Measurements from ENCODE around the gene REXO4.
"Not testable (repeated sequence)": the region's sequence is repeated elsewhere in the genome, so short reads cannot be mapped to it uniquely, and the experiment has no call there.

The REXO4 gene

DNA sequence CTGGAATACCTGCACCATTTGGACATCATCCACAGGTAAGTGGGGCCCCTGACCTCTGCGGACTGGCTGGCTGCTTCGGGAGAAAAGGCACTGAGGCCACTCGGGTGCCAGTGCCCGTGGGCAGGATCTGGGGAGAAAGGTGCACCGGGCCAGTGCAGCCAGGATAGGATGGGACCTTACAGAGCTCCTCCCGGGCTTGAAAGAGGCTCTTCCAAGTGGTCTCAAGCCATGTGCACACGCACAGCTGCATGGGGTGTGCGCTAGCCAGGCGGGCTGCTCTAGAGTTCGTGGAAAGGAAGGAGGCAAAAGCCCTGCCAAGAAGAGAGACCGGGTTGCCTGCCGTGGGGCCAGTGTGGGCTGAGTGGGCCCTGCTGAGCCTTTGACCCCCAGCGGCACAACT, 28.2 kb downstream of the REXO4 start:
- DNase-seq (ENCODE audit: low read depth in 1 of 2, low spot score in 1 of 2) = no peak

GRCh38 chr9:133389025-133389557, 28.7 kb downstream of the REXO4 start:
- no peak for DNase-seq (ENCODE audit: low read depth in 1 of 2, low spot score in 1 of 2)

DNA sequence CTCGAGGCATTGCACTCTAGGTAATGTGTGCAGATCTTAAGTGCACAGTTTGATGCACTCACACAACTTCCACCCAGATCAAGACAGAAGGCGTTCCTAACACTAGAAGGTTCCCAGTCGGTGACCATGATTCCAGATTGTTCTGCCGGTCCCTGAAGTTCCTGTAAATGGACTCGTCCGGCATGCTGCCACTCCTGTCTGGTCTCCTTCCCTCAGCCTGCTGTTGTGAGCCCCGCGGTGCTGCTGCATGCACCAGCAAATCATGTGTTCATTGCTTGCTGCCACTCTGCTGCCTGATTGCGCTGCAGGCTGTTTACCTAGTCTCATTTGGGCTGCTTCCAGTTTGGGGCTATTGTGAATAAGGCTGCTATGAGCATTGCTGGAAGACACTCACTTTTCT, 30.1 kb downstream of the REXO4 start:
- DNase-seq (ENCODE audit: low read depth in 1 of 2, low spot score in 1 of 2) = no peak

DNA sequence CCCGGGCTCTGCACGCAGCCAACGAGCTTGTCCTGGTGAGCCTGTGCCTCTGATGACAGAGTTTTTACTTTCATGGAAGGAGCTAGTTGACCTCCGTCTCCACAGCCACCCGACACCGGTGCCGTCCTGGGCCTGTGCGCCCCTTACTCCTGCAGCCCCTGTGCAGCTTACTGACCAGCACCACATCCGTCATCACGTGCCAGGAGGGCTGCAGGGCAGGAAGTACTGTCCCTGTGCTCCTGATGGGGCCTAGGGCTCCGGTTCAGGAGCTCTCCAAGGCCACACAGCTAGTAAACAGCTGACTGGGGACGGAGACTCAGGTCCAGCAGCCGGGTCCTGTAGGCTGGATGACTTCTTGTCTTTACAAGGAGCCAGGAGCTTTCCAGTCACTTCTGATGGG, 31.5 kb downstream of the REXO4 start:
- DNase-seq (ENCODE audit: low read depth in 1 of 2, low spot score in 1 of 2) = no peak

DNA sequence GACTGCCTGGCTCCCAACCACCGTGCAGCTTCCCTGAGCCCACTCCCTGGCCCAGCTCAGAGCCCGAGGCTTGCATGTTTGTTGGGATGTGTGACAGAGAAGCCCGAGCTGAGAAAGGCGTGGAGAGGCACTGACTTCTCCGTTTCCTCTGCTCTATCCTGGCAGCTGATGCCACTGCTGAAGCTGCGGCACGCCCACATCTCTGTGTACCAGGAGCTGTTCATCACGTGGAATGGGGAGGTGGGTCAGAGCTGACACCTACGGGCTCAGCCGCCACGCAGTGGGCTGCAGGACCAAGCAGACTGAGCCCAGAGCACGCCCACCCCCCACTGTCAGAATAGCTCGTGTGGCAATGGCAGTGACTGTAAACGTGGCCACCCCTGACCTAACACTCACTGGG, 32.4 kb downstream of the REXO4 start:
- DNase-seq (ENCODE audit: low read depth in 1 of 2, low spot score in 1 of 2) = no peak

- DNase-seq (ENCODE audit: low read depth in 1 of 2, low spot score in 1 of 2) = no peak
Observed at GRCh38 chr9:133384736-133385321, 33.0 kb downstream of the REXO4 start.

GRCh38 chr9:133383438-133383837, 34.4 kb downstream of the REXO4 start:
- no peak for DNase-seq (ENCODE audit: low read depth in 1 of 2, low spot score in 1 of 2)

DNA sequence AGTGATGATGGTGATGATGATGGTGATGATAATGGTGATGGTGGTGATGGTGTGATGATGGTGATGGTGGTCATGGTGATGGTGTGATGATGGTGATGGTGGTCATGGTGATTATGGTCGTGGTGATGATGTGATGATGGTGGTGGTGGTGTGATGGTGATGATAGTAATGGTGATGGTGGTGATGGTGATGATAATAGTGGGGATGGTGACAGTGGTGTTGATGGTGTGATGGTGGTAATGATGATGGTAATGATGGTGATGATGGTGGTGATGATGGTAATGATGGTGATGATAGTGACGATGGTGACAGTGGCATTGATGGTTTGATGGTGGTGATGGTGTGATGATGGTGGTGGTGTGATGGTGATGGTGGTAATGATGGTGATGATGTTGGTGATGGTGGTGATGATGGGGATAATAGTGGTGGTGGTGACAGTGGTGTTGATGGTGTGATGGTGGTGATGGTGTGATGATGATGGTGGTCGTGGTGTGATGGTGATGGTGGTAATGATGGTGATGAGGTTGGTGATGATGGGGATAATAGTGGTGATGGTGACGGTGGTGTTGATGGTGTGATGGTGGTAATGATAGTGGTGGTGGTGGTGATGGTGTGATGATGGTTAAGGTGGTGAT, 35.2 kb downstream of the REXO4 start:
- no peak for DNase-seq (ENCODE audit: low read depth in 1 of 2, low spot score in 1 of 2)

DNA sequence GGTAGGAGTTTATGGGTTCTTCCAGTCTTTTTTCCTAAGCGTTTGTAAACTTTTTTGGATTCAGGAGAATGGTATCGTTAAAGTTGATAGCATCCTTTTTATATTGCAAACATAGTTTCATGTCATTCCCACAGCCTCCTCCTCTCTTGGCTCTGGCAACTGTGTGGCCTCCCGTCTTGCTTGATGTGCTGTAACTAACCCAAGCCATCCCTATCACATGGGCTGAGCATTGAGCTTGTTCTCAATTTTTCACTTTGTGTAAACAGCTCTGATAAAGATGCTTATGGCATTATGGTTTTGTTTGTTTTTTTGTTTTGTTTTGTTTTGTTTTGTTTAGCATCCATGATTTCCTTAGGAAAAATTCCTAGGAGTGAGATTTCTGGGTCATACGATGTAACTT, 37.1 kb downstream of the REXO4 start:
- DNase-seq (ENCODE audit: low read depth in 1 of 2, low spot score in 1 of 2) = no peak

DNA sequence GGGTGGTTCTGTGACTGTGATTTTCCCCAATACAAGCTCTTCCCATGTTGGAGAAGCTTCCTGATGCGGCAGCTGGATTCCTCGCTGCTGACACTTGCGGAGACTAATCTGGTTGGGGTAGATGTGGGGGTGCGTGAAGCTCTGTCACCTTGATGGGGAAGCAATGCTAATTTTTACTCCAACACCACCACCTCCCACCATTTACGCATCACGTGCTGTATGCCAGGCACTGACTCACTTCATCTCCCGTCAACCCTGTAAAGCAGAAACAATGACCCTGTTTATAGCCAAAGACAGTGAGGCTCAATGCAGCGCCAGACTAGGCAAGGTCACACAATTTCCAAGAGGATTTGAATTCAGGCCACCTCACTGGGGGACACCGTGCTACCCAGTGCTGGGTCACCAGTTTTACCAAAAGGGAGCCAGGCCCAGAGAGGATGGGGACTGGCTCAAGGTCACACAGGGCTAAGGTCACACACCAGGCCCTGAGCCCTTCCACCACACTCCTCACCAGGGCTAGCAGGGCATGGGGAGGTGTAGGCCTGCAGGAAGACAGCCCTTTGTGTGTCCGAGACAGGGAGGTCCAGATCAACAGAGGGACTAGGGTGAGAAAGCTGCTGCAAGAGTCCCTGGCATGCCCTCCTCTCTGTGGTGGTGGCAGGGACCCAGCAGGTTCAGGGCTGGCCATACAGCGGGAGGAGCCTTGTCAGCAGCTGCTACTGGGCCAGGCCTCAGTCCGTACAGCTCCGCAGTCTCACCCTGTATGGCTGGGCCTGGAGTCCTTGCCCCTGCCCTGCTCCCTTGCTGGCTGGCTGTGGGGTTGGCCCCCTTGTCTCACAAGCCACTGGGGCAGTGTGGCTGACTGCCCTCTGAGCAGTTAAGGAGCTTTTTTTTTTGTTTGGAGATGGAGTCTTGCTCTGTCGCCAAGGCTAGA, 38.4 kb downstream of the REXO4 start:
- no peak for DNase-seq (ENCODE audit: low read depth in 1 of 2, low spot score in 1 of 2)

- DNase-seq (ENCODE audit: low read depth in 1 of 2, low spot score in 1 of 2) = no peak
Observed at GRCh38 chr9:133378408-133378962, 39.3 kb downstream of the REXO4 start.

GRCh38 chr9:133377721-133378216, 40.0 kb downstream of the REXO4 start:
- no peak for DNase-seq (ENCODE audit: low read depth in 1 of 2, low spot score in 1 of 2)

DNA sequence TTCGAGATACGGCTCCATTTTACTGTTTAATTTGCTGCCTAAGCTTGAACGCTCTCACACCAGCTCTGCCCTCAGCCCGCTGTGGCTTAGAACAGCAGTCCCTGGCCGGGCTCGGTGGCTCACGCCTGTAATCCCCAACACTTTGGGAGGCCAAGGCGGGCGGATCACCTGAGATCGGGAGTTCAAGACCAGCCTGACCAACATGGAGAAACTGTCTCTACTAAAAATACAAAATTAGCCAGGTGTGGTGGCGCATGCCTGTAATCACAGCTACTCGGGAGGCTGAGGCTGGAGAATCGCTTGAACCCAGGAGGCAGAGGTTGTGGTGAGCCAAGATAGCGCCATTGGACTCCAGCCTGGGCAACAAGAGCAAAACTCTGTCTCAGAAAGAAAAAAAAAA, 40.5 kb downstream of the REXO4 start:
- DNase-seq (ENCODE audit: low read depth in 1 of 2, low spot score in 1 of 2) = not testable (repeated sequence)

DNA sequence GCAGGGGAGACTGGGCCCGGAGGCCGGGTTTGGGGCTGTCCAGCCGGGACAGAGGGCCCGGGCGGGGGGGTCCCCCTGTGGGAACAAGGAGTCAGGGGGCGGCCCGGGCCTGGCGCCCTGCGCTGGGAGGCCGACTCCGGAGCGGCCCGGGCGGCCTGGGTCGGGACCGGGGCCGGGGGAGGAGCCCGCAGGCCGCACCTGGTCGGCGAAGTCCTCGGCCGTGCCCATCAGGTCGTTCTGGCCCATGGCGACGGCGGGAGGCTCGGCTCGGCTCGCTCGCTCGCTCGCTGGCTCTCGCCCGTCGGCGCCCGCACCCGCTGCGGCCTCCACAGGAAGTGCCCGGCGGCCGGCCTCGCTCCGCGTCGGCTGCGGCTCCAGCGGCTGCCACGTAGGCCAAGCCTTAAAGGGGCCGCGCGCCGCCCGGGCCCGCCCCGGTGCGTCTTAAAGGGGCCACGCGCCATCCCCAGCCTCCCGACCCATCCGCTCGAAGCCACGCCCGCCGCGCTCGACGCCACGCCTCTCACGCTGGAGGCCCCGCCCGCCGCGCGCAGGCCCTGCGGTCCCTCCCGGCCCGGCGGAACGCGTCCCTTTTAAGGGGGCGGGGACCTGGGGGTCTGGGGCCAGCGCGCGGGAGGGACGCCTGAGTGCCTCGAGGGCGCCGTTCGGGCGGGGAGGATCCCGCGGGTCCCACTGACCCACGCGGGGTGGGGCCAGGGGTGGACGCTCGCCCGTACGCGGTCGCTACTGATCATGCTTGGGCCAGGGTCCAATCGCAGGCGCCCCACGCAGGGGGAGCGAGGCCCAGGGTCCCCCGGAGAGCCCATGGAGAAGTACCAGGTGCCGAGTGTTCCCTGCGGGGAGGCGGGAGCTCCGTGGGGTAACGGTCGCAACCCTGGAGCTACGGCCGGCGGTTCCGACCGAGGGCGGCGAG, 41.8 kb downstream of the REXO4 start, which contains the start of the genes STKLD1 and SURF4:
Gene STKLD1, plus strand, starts transcription at position 643 of the 931 bp plus-strand sequence. Its CDS starts 108 bp downstream, at position 751.
Gene SURF4, minus strand, starts transcription at position 337 of the 931 bp plus-strand sequence. Its CDS starts 91 bp downstream, at position 246.
- peak; percentile 90 to 96 for DNase-seq (ENCODE audit: low read depth in 1 of 2, low spot score in 1 of 2)

GRCh38 chr9:133375116-133375723, 42.6 kb downstream of the REXO4 start:
- DNase-seq (ENCODE audit: low read depth in 1 of 2, low spot score in 1 of 2) = no peak

DNA sequence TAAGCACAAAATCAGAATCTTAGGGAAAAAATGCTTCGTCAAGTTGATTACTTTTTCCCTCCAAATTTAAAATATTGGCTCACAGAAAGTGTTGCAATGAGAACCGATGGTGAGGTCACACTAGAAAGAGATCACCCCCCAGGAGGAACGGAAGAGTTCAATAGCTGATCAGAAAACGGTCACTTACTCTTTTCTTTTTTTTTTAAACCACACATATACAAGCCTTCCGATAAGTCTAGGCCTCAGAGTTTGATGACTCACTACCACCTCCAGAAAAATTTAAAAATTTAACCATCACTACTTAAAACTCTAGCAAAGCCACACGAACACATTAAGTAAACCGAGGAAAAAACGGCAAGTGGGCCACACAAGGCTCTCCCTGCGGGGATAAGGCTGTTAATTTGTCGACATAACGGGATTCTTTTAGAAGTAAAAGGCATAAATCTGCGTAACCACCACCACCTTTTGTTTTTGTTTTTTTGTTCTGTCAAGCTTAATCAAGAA, 43.1 kb downstream of the REXO4 start:
- no peak for DNase-seq (ENCODE audit: low read depth in 1 of 2, low spot score in 1 of 2)

GRCh38 chr9:133372144-133372543, 45.7 kb downstream of the REXO4 start:
- DNase-seq (ENCODE audit: low read depth in 1 of 2, low spot score in 1 of 2) = no peak

GRCh38 chr9:133371261-133371711, 46.5 kb downstream of the REXO4 start:
- DNase-seq (ENCODE audit: low read depth in 1 of 2, low spot score in 1 of 2) = peak in 1 of 2 donors; percentile 80

DNA sequence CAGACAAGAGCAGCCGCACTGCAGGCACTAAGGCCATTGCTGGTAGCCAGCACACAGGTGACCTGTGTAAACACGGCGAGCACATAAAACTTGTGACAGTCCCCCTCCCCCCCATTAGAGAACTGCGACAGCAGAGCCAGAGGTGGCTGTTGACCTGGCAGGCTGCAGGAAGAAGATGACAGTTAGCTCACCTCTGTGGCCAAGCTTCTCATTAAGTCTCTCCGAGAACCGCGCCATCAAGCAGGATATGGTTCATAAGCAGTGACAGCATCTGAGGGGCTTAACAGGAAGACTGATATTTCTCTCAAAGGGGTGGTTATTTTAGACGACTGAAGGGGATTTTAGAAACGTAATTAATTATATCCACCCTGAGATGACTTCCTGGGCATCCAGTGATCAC, 47.1 kb downstream of the REXO4 start:
- no peak for DNase-seq (ENCODE audit: low read depth in 1 of 2, low spot score in 1 of 2)

Data from activated CD4-positive, alpha-beta T cell treated with anti-CD3 and anti-CD28 coated beads, Interleukin-2, amount 50 U/mL, for 24 hours (primary cell).